Lung (tissue), 12 donors: ENCODE measurements around the gene ADPRS. TPM values are rescaled to one million over a fixed set of nuclear protein-coding genes. Genes with fewer than 3 reads are reported as not detected.

Source experiments
- ATAC-seq: fragments of 200-7000 bp; cut with Tn5 transposase; one replicate; pipeline ENCODE4 v1.9.1; 2020; ENCODE audit warnings: moderate number of reproducible peaks; ENCODE audit not compliant: insufficient read depth, low FRiP score
- DNase-seq, 3 donors: peaks; one replicate each; pipeline ENCODE4 v3.0.0-alpha.2; 2013 to 2017
- H3K27ac ChIP-seq, 2 donors: one replicate each; pipeline ENCODE4 v1.5.1; 2013; ENCODE audit warnings: mild to moderate bottlenecking in 2 of 2, moderate library complexity in 2 of 2, control low read depth in 1 of 2, inconsistent platforms in 1 of 2, low read depth in 1 of 2, low read length in 1 of 2
- H3K27me3 ChIP-seq, 3 donors: one replicate each; pipeline ENCODE4 v1.5.1; 2013; ENCODE audit warnings: low read length in 2 of 3; ENCODE audit not compliant: control insufficient read depth in 3 of 3, insufficient read depth in 3 of 3
- H3K36me3 ChIP-seq, 4 donors: one replicate each; pipeline ENCODE4 v1.5.1; 2013; ENCODE audit warnings: low read length in 4 of 4, mild to moderate bottlenecking in 1 of 4, moderate library complexity in 1 of 4; ENCODE audit not compliant: control insufficient read depth in 4 of 4, insufficient read depth in 4 of 4
- H3K4me1 ChIP-seq, 5 donors: one replicate each; pipeline ENCODE4 v1.5.1; 2013; ENCODE audit warnings: low read length in 5 of 5, mild to moderate bottlenecking in 2 of 5, moderate library complexity in 1 of 5; ENCODE audit not compliant: control insufficient read depth in 5 of 5, insufficient read depth in 5 of 5
- H3K4me3 ChIP-seq: one replicate; pipeline ENCODE4 v1.5.1; 2013; ENCODE audit warnings: mild to moderate bottlenecking, control low read depth, moderate library complexity
- H3K9ac ChIP-seq, 2 donors: one replicate each; pipeline ENCODE4 v1.5.1; 2013; ENCODE audit warnings: low read length in 2 of 2, control low read depth in 1 of 2; ENCODE audit not compliant: insufficient read depth in 1 of 2
- H3K9me3 ChIP-seq, 4 donors: one replicate each; pipeline ENCODE4 v1.5.1; 2013; ENCODE audit warnings: low read length in 3 of 4, mild to moderate bottlenecking in 1 of 4, moderate library complexity in 1 of 4; ENCODE audit not compliant: control insufficient read depth in 4 of 4, insufficient read depth in 3 of 4
- CTCF ChIP-seq: IDR thresholded peaks from 2 replicates; pipeline ENCODE4 v1.5.1; 2012; ENCODE audit warnings: mild to moderate bottlenecking; ENCODE audit errors: control extremely low read depth, extremely low read depth
- WGBS, 2 donors: extraction: QIAGEN DNeasy Blood & Tissue Kit; methylation state at CpG; one replicate each; pipeline ENCODE4 v1.1.7; 2013; 5-methylcytosine and 5-hydroxymethylcytosine counted together
- polyA plus RNA-seq, 2 donors: library from polyadenylated mRNA; stranded (reverse); fragments of 200-250 nt; gene quantifications; one replicate each; pipeline ENCODE4 v1.2.1, GENCODE V29; 2013
- total RNA-seq, 2 donors: library from RNA; depleted of rRNA in 1 of 2; stranded (reverse); fragments of >200 nt in 1 of 2; gene quantifications; one replicate each; pipeline ENCODE4 v1.2.1, GENCODE V29; 2014 to 2021
- donor health status: control.
- donor health status: control.
- donor health status: Bipolar disorder and iron deficiency.
- donor health status: healthy.
- donor health status: DM: yes; HTN: yes; CAD: no.

Gene ADPRS
- total and polyA plus RNA-seq, 4 donors = 22.0 to 44.3 (median 32.5) TPM

- peaks cover 0 to under 1% (median 0%) of the 10 kb centered on the region in 4 donors for H3K36me3 ChIP-seq
- H3K4me1 ChIP-seq = peaks cover 0 to 11% (median 0%) of the 10 kb centered on the region in 5 donors
- peak within 1 kb of the TSS; percentile 51 to 69 for H3K9ac ChIP-seq
- ATAC-seq = no peak
- H3K4me3 ChIP-seq = peak within 1 kb of the TSS; percentile 24
- DNase-seq = peak; percentile 88 to 91 (median 90)
- H3K9me3 ChIP-seq = no peaks in the 10 kb centered on the region
- TF ChIP-seq CTCF = no peak
- H3K27me3 ChIP-seq = no peaks in the 10 kb centered on the region
- no peak within 1 kb of the TSS for H3K27ac ChIP-seq
- WGBS, 2 donors = 12 to 16% methylated on average over 50 to 58 of the region's 59 CpGs
Measured at GRCh38 chr1:36083635-36084496, 4.8 kb upstream of the ADPRS start, which contains the start of gene TEKT2. TEKT2 (plus strand) TSS chr1:36084094; CDS start chr1:36084922, 828 bp downstream.

GRCh38 chr1:36084497-36085115 lies 4.1 kb upstream of the ADPRS start:
- ATAC-seq (no peak), DNase-seq (peak in 1 of 3 donors; percentile 30)
- H3K9ac ChIP-seq = peak overlapping the region; percentile 51 to 69
- WGBS, 2 donors = 57 to 65% methylated on average over 19 of the region's 19 CpGs
- no peaks in the 10 kb centered on the region for H3K27me3 ChIP-seq
- H3K36me3 ChIP-seq = peaks cover 0 to 3% (median 0%) of the 10 kb centered on the region in 4 donors
- TF ChIP-seq CTCF = no peak
- peaks cover 0 to 15% (median 3%) of the 10 kb centered on the region in 5 donors for H3K4me1 ChIP-seq
- no peak overlapping the region for H3K27ac ChIP-seq
- no peaks in the 10 kb centered on the region for H3K9me3 ChIP-seq
- no peak overlapping the region for H3K4me3 ChIP-seq

- WGBS, 2 donors = 87 to 94% methylated on average over 9 of the region's 9 CpGs
- no peak overlapping the region for H3K9ac ChIP-seq
- no peak for DNase-seq
Measured at GRCh38 chr1:36085126-36085525, 3.6 kb upstream of the ADPRS start.

More at GRCh38 chr1:36085126-36085525, 3.6 kb upstream of the ADPRS start:
- peaks cover 0 to 3% (median 0%) of the 10 kb centered on the region in 4 donors for H3K36me3 ChIP-seq
- ATAC-seq = no peak
- H3K4me1 ChIP-seq = peaks cover 0 to 19% (median 4%) of the 10 kb centered on the region in 5 donors
- H3K27ac ChIP-seq = no peak overlapping the region
- no peaks in the 10 kb centered on the region for H3K27me3 ChIP-seq
- H3K9me3 ChIP-seq = no peaks in the 10 kb centered on the region
- H3K4me3 ChIP-seq = no peak overlapping the region
- no peak for TF ChIP-seq CTCF
